ENCODE results near the gene KRT28.

Gene KRT28

GRCh38 chr17:40795019-40795667 lies 4.6 kb downstream of the KRT28 start:
- TF ChIP-seq, protein P1, sequence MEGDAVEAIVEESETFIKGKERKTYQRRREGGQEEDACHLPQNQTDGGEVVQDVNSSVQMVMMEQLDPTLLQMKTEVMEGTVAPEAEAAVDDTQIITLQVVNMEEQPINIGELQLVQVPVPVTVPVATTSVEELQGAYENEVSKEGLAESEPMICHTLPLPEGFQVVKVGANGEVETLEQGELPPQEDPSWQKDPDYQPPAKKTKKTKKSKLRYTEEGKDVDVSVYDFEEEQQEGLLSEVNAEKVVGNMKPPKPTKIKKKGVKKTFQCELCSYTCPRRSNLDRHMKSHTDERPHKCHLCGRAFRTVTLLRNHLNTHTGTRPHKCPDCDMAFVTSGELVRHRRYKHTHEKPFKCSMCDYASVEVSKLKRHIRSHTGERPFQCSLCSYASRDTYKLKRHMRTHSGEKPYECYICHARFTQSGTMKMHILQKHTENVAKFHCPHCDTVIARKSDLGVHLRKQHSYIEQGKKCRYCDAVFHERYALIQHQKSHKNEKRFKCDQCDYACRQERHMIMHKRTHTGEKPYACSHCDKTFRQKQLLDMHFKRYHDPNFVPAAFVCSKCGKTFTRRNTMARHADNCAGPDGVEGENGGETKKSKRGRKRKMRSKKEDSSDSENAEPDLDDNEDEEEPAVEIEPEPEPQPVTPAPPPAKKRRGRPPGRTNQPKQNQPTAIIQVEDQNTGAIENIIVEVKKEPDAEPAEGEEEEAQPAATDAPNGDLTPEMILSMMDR (IDR thresholded peaks at IDR 0.05; ENCODE audit: insufficient read depth, low read length, poor library complexity, severe bottlenecking): no peak
- H3K9me3 ChIP-seq (ENCODE audit: insufficient read depth, low read length): no peaks in the 10 kb centered on the region
- no peak overlapping the region for H3K4me3 ChIP-seq (ENCODE audit: insufficient read depth, low read length, poor library complexity, severe bottlenecking)
- H3K4me2 ChIP-seq (ENCODE audit: low read depth, low read length, poor library complexity, severe bottlenecking): no peak overlapping the region
- no peaks in the 10 kb centered on the region for H4K20me1 ChIP-seq (ENCODE audit: low read depth, low read length)
- H3K36me3 ChIP-seq (ENCODE audit: low read length): no peaks in the 10 kb centered on the region
- no peak overlapping the region for H3K9ac ChIP-seq (ENCODE audit: low read length)
- no peak overlapping the region for H3K27ac ChIP-seq (ENCODE audit: low read depth, low read length)
- H2AFZ ChIP-seq (ENCODE audit: low read depth, low read length, severe bottlenecking): no peak overlapping the region
- H3K9me2 ChIP-seq (replicated peaks; ENCODE audit: insufficient read depth, low read length): no peaks in the 10 kb centered on the region
- no peaks in the 10 kb centered on the region for H3F3A ChIP-seq (ENCODE audit: insufficient read depth)
- no peaks in the 10 kb centered on the region for H3K27me3 ChIP-seq (ENCODE audit: low read length)
- no peaks in the 10 kb centered on the region for H3K79me2 ChIP-seq (ENCODE audit: insufficient read depth, low read length)

DNA sequence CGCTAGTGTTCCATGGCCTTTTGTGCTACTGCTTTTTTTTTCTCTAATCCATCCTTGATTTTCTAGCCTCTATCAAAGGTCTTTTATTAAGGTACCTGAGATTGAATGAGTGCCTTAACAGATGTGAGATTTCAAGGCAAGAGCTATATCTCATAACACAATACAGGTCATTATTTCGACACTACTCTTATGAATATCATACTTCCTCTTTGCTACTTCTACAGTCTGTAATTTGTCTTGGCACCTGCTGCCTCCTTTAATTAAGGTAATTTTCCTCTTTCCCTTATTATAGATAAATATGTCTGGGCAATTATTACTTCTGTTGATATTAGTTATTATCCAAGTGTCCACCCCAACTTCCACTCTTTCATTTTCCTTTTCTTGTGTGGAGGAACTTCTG lies 5.3 kb downstream of the KRT28 start:
- Histone ChIP-seq H3K4me3 (ENCODE audit: insufficient read depth, low read length, poor library complexity, severe bottlenecking) (no peak overlapping the region), H3K36me3 (ENCODE audit: low read length) (no peaks in the 10 kb centered on the region), H3K9ac (ENCODE audit: low read length) (no peak overlapping the region), H3K27ac (ENCODE audit: low read depth, low read length) (no peak overlapping the region), H2AFZ (ENCODE audit: low read depth, low read length, severe bottlenecking) (no peak overlapping the region), H3K9me3 (ENCODE audit: insufficient read depth, low read length) (no peaks in the 10 kb centered on the region), H3K79me2 (ENCODE audit: insufficient read depth, low read length) (no peaks in the 10 kb centered on the region), H3F3A (ENCODE audit: insufficient read depth) (no peaks in the 10 kb centered on the region), H3K27me3 (ENCODE audit: low read length) (no peaks in the 10 kb centered on the region), H3K9me2 (replicated peaks; ENCODE audit: insufficient read depth, low read length) (no peaks in the 10 kb centered on the region), H4K20me1 (ENCODE audit: low read depth, low read length) (no peaks in the 10 kb centered on the region), H3K4me2 (ENCODE audit: low read depth, low read length, poor library complexity, severe bottlenecking) (no peak overlapping the region)
- TF ChIP-seq, protein P1 (IDR thresholded peaks at IDR 0.05; ENCODE audit: insufficient read depth, low read length, poor library complexity, severe bottlenecking): no peak
- no peak for TF ChIP-seq EZH2phosphoT487 (conservative IDR thresholded peaks at IDR 0.05; ENCODE audit: low read length)

DNA sequence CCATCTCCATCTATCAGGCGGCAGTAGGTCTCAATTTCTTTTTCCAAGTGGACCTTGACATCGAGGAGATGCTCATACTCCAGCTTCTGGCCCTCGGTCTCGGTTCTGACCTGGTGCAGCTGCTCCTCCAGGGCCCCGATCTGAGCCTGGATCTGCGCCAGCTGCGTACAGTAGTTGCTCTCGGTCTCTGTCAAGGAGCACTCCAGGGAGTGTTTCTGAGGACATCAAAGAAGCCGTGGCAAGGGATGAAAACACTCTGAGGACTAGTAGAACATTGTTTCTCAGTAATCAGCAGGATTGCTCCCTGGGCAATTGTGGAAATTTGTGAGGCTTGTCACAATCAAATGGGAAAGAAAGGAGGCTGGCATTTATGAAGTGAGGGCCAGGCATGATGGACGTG lies 5.9 kb downstream of the KRT28 start:
- TF ChIP-seq EZH2phosphoT487 (conservative IDR thresholded peaks at IDR 0.05; ENCODE audit: low read length): no peak
- TF ChIP-seq, protein P1 (IDR thresholded peaks at IDR 0.05; ENCODE audit: insufficient read depth, low read length, poor library complexity, severe bottlenecking): no peak
- no peak overlapping the region for H3K4me3 ChIP-seq (ENCODE audit: insufficient read depth, low read length, poor library complexity, severe bottlenecking)

More for the DNA sequence above, 5.9 kb downstream of the KRT28 start:
- Histone ChIP-seq H2AFZ (ENCODE audit: low read depth, low read length, severe bottlenecking) (no peak overlapping the region), H3K9me2 (replicated peaks; ENCODE audit: insufficient read depth, low read length) (no peaks in the 10 kb centered on the region), H3K27me3 (ENCODE audit: low read length) (no peaks in the 10 kb centered on the region), H3F3A (ENCODE audit: insufficient read depth) (no peaks in the 10 kb centered on the region), H3K9ac (ENCODE audit: low read length) (no peak overlapping the region), H3K79me2 (ENCODE audit: insufficient read depth, low read length) (no peaks in the 10 kb centered on the region), H3K36me3 (ENCODE audit: low read length) (no peaks in the 10 kb centered on the region), H3K27ac (ENCODE audit: low read depth, low read length) (no peak overlapping the region), H3K4me2 (ENCODE audit: low read depth, low read length, poor library complexity, severe bottlenecking) (no peak overlapping the region), H4K20me1 (ENCODE audit: low read depth, low read length) (no peaks in the 10 kb centered on the region), H3K9me3 (ENCODE audit: insufficient read depth, low read length) (no peaks in the 10 kb centered on the region)

All from SU-DHL-6 (cell line).